Loucy (cell line): ENCODE data around the gene AKAP9.

Source experiments
- EZH2phosphoT487 ChIP-seq: fragments of 200-600 bp; IDR thresholded peaks from 2 replicates; pipeline ENCODE4 v1.6.1; 2018; ENCODE audit warnings: antibody characterized with exemption, mild to moderate bottlenecking, moderate library complexity, borderline replicate concordance
- TF ChIP-seq, protein P1 (sequence below): fragments of 200-600 bp; sonication (generic); conservative IDR thresholded peaks from 2 replicates; pipeline ENCODE4 v1.5.1; 2014; ENCODE audit warnings: mild to moderate bottlenecking, antibody characterized with exemption, low read length

DNA sequence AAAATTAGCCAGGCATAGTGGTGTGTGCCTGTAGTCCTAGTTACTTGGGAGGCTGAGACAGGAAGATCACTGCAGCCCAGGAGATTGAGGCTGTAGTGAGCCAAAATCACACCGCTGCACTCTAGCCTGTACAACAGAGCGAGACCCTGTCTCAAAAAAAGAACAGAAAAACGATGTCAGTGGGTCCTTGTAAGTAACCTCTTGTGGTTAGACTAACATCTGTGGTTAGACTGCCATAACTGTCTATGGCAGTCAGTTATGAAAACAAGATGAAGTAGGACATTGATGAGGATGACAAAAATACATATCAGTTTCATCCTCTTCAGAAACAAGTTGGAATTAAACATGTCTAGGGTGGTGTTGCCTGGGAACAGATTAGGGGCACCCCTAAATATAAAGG is 53.3 kb downstream of the AKAP9 start:
- TF ChIP-seq, protein P1, sequence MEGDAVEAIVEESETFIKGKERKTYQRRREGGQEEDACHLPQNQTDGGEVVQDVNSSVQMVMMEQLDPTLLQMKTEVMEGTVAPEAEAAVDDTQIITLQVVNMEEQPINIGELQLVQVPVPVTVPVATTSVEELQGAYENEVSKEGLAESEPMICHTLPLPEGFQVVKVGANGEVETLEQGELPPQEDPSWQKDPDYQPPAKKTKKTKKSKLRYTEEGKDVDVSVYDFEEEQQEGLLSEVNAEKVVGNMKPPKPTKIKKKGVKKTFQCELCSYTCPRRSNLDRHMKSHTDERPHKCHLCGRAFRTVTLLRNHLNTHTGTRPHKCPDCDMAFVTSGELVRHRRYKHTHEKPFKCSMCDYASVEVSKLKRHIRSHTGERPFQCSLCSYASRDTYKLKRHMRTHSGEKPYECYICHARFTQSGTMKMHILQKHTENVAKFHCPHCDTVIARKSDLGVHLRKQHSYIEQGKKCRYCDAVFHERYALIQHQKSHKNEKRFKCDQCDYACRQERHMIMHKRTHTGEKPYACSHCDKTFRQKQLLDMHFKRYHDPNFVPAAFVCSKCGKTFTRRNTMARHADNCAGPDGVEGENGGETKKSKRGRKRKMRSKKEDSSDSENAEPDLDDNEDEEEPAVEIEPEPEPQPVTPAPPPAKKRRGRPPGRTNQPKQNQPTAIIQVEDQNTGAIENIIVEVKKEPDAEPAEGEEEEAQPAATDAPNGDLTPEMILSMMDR: no peak
- TF ChIP-seq EZH2phosphoT487: no peak
